ENCODE measurements around the gene DKK3.

GRCh38 chr11:11989774-11990744, 18.4 kb downstream of the DKK3 start:
- TF ChIP-seq POLR2AphosphoS5 (IDR thresholded peaks at IDR 0.05; ENCODE audit: borderline replicate concordance, low read depth, low read length) (no peak), EZH2 (IDR thresholded peaks at IDR 0.05) (no peak), FOXP2 (optimal IDR thresholded peaks at IDR 0.05; ENCODE audit: control extremely low read depth, extremely low read length, insufficient read depth) (no peak)

All from SK-N-MC (cell line).